Smooth muscle cell (in vitro differentiated cells): ENCODE measurements around the gene DAO. TPM values are rescaled to one million over a fixed set of nuclear protein-coding genes. Genes with fewer than 3 reads are reported as not detected.

Experiments
- DNase-seq: peaks from one replicate; lab custom pipeline; 2025; ENCODE audit not compliant: unreplicated experiment; lab: John Stamatoyannopoulos, UW
- H2AFZ ChIP-seq: fragments of 200-600 bp; sonication (generic); 2 replicates; pipeline ENCODE4 v1.6.0; 2016; ENCODE audit warnings: antibody characterized with exemption, low read depth, mild to moderate bottlenecking
- H3F3A ChIP-seq: fragments of 200-600 bp; sonication (generic); 2 replicates; pipeline ENCODE4 v1.6.0; 2017; ENCODE audit warnings: antibody characterized with exemption, low read depth
- H3K27ac ChIP-seq: fragments of 200-600 bp; sonication (generic); 2 replicates; pipeline ENCODE4 v1.5.1; 2016; ENCODE audit warnings: low read depth, mild to moderate bottlenecking
- H3K27me3 ChIP-seq: fragments of 200-600 bp; sonication (generic); 2 replicates; pipeline ENCODE4 v1.6.1; 2016; ENCODE audit warnings: low read depth, mild to moderate bottlenecking
- H3K36me3 ChIP-seq: fragments of 200-600 bp; sonication (generic); 2 replicates; pipeline ENCODE4 v1.5.1; 2016; ENCODE audit warnings: low read depth
- H3K4me1 ChIP-seq: fragments of 200-600 bp; sonication (generic); 2 replicates; pipeline ENCODE4 v1.5.1; 2016; ENCODE audit warnings: low read depth
- H3K4me2 ChIP-seq: fragments of 200-600 bp; sonication (generic); 2 replicates; pipeline ENCODE4 v1.6.0; 2016; ENCODE audit warnings: mild to moderate bottlenecking
- H3K4me3 ChIP-seq: fragments of 200-600 bp; sonication (generic); 2 replicates; pipeline ENCODE4 v1.5.1; 2016; ENCODE audit warnings: mild to moderate bottlenecking
- H3K79me2 ChIP-seq: fragments of 200-600 bp; sonication (generic); 2 replicates; pipeline ENCODE4 v1.6.0; 2016; ENCODE audit warnings: low read depth, mild to moderate bottlenecking
- H3K9ac ChIP-seq: fragments of 200-600 bp; sonication (generic); 2 replicates; pipeline ENCODE4 v1.6.0; 2016; ENCODE audit warnings: low read depth
- H3K9me3 ChIP-seq: fragments of 200-600 bp; sonication (generic); replicated peaks from 2 replicates; pipeline ENCODE4 v1.5.1; 2016; ENCODE audit warnings: low read depth
- H4K20me1 ChIP-seq: fragments of 200-600 bp; sonication (generic); 2 replicates; pipeline ENCODE4 v1.6.0; 2016; ENCODE audit warnings: low read depth
- WGBS: methylation state at CpG from one replicate; pipeline ENCODE4 v1.1.7; 2016; ENCODE audit warnings: low lambda C conversion rate; 5-methylcytosine and 5-hydroxymethylcytosine counted together
- polyA plus RNA-seq: library from polyadenylated mRNA; unstranded; fragments of >200 nt; fragmentation: Nextera tagmentation; extraction: Ambion mirVana; gene quantifications from 2 replicates; pipeline ENCODE4 v1.2.1, GENCODE V29; 2016
- total RNA-seq: library from RNA; depleted of rRNA; stranded (reverse); fragments of >200 nt; gene quantifications from 2 replicates; pipeline ENCODE4 v1.2.3, GENCODE V29; 2014
- TF ChIP-seq, protein P1 (sequence below): fragments of 200-600 bp; sonication (generic); IDR thresholded peaks from 2 replicates; pipeline ENCODE4 v1.5.1; 2017; ENCODE audit warnings: borderline replicate concordance, mild to moderate bottlenecking, antibody characterized with exemption; ENCODE audit not compliant: insufficient read depth, poor library complexity, severe bottlenecking

Gene DAO
- total and polyA plus RNA-seq, 2 experiments from 2014 or later: not detected

DNA sequence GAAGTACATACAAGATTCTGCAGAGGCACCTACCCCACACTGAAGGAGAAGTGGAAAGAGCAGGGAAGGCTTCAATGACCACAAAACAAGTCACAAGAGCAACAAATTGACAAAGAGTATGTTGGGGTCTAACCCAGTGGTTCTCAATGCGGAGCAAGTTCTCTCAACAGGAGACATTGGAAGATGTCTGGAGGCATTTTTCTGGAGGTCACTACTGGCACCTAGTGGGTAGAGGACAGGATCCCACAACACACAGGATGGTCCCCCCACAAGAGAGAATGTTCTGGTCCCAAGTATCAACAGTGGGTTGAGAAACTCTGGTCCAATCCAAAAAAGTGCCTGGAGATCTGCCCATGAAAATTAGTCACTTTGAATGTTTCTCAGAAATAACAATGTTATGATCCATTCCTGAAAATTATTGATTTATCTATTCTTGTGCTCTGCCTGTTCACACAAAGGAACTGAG is 25.9 kb upstream of the DAO start:
- 59% methylated on average over 1 of the region's 1 CpG for WGBS
- Histone ChIP-seq H3K27me3 (no peaks in the 10 kb centered on the region), H3K4me3 (no peak overlapping the region), H3K36me3 (peaks cover 3% of the 10 kb centered on the region), H3K27ac (peak overlapping the region; percentile 99), H3K9ac (peak overlapping the region; percentile 97), H3F3A (peaks cover 20% of the 10 kb centered on the region), H3K79me2 (peaks cover 67% of the 10 kb centered on the region), H3K4me1 (peaks cover 47% of the 10 kb centered on the region), H3K4me2 (peak overlapping the region; percentile 96), H3K9me3 (no peaks in the 10 kb centered on the region), H2AFZ (no peak overlapping the region), H4K20me1 (no peaks in the 10 kb centered on the region)
- TF ChIP-seq, protein P1, sequence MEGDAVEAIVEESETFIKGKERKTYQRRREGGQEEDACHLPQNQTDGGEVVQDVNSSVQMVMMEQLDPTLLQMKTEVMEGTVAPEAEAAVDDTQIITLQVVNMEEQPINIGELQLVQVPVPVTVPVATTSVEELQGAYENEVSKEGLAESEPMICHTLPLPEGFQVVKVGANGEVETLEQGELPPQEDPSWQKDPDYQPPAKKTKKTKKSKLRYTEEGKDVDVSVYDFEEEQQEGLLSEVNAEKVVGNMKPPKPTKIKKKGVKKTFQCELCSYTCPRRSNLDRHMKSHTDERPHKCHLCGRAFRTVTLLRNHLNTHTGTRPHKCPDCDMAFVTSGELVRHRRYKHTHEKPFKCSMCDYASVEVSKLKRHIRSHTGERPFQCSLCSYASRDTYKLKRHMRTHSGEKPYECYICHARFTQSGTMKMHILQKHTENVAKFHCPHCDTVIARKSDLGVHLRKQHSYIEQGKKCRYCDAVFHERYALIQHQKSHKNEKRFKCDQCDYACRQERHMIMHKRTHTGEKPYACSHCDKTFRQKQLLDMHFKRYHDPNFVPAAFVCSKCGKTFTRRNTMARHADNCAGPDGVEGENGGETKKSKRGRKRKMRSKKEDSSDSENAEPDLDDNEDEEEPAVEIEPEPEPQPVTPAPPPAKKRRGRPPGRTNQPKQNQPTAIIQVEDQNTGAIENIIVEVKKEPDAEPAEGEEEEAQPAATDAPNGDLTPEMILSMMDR: peak; percentile 28
- DNase-seq: no peak

DNA sequence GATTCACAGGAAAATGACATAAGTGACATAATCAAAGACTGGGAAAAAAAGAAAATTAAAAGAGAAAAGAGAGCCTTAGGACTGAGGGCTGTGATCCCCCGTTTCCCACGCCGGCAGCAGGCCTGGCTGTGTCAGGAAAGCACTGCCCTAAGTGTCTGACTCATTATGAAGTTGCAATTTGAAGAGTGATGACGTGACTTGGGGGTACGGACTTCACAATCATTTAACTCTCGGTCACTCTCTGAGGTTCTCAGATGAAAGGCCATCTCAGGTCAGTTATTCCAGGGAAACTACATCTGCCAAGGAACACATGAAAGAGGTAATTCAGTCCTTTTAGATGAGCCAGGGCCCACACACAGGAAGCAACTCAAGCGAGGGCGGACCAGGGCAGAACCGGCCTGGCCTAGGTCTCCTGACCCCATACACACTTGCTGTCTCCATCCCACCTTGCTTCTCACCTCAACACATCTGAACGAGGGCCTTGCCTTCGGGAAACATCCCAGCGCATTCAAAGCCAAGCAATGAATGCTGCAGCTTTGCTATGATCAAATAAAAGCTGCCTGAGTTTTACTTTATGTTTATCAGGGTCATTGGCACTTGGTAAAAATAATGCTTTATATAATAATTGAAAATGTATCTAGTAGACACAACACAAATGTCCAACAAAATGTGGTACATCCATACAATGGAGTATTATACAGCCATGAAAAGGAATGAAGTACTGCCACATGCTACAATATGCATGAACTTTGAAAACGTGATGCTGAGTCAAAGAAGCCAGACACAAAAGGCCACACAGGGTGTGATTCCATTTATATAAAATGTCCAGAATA is 25.2 kb upstream of the DAO start:
- Histone ChIP-seq H3K79me2 (peaks cover 60% of the 10 kb centered on the region), H3K36me3 (no peaks in the 10 kb centered on the region), H4K20me1 (no peaks in the 10 kb centered on the region), H3K27me3 (no peaks in the 10 kb centered on the region), H3F3A (peaks cover 20% of the 10 kb centered on the region), H3K4me3 (peak overlapping the region; percentile 79), H3K4me1 (peaks cover 47% of the 10 kb centered on the region), H3K9me3 (no peaks in the 10 kb centered on the region), H3K27ac (peak overlapping the region; percentile 99), H3K9ac (peak overlapping the region; percentile 97), H3K4me2 (peak overlapping the region; percentile 96), H2AFZ (no peak overlapping the region)
- 42% methylated on average over 13 of the region's 13 CpGs for WGBS
- TF ChIP-seq, protein P1: no peak
- DNase-seq: no peak

DNA sequence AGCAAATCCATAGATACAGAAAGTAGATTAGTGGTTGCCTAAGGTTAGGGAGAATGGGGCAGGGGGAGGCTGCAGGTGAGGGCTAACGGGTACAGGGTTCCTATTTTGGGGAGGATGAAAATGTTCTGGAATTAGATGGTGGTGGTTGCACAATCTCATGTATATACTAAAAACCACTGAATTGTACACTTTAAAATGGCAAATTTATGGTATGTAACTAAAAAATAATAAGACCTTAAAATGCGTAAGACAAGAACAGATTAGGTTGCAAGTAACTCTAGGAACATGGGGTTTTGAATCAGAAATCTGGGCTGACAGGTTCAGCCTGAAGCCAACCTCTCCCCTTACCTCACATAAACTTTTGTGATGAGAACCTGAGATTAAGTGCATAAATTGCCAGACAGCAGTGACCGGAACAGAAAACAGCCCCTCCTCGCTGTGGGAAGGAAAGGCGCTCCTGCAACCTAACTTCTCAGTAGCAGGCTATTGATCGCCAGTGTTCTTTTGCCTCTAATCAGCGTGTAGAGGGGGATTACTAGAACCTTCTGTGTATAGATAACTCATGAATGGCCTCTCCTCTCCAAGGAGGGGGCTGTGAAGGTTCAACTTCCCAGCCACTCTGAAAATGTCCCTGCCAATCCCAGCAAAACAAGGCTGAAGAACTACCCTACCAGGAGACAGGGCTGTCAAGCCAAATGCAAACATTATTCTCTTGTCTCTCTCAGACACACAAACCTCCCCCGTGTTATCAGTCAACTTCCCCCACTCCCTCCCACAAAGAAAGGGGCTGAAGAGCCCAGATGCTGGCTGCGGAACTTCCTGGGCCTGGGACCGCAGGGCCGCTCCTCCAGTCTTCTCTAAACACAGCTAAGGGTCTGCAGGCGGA is 24.4 kb upstream of the DAO start:
- Histone ChIP-seq H3K4me2 (peak overlapping the region; percentile 96), H3K4me3 (peak overlapping the region; percentile 79), H4K20me1 (no peaks in the 10 kb centered on the region), H3F3A (peaks cover 20% of the 10 kb centered on the region), H3K79me2 (peaks cover 59% of the 10 kb centered on the region), H3K36me3 (no peaks in the 10 kb centered on the region), H3K27me3 (no peaks in the 10 kb centered on the region), H3K27ac (peak overlapping the region; percentile 99), H3K9ac (peak overlapping the region; percentile 97), H3K4me1 (peaks cover 47% of the 10 kb centered on the region), H3K9me3 (no peaks in the 10 kb centered on the region), H2AFZ (no peak overlapping the region)
- no peak for DNase-seq
- TF ChIP-seq, protein P1: no peak
- 22% methylated on average over 12 of the region's 12 CpGs for WGBS
